PFSK-1 (cell line): ENCODE measurements around the gene MEF2D.

Source experiments
- FOXP2 ChIP-seq: optimal IDR thresholded peaks from 2 replicates; pipeline ENCODE3; 2011; ENCODE audit warnings: borderline replicate concordance, control low read depth, inconsistent platforms; ENCODE audit not compliant: insufficient read depth; ENCODE audit errors: extremely low read length, extremely low read depth
- POLR2AphosphoS5 ChIP-seq: IDR thresholded peaks from 2 replicates; pipeline ENCODE4 v1.6.1; 2012; ENCODE audit warnings: low read depth, mild to moderate bottlenecking, control low read depth, low read length, moderate library complexity
- SIN3A ChIP-seq: IDR thresholded peaks from 2 replicates; pipeline ENCODE4 v1.6.1; 2012; ENCODE audit warnings: mild to moderate bottlenecking, low read length, moderate library complexity, borderline replicate concordance; ENCODE audit not compliant: insufficient read depth
- TAF1 ChIP-seq: IDR thresholded peaks from 2 replicates; pipeline ENCODE4 v1.6.1; 2012; ENCODE audit warnings: low read length, control low read depth, borderline replicate concordance; ENCODE audit not compliant: insufficient read depth
- TF ChIP-seq, protein P1 (sequence below), 2 experiments: IDR thresholded peaks; 2 replicates each; pipeline versions ENCODE4 v1.6.1 to v1.8.0; 2011 to 2012; ENCODE audit warnings: low read depth in 2 of 2, low read length in 2 of 2, control low read depth in 1 of 2, inconsistent platforms in 1 of 2, mild to moderate bottlenecking in 1 of 2, moderate library complexity in 1 of 2; ENCODE audit not compliant: insufficient read depth in 1 of 2

The MEF2D gene

DNA sequence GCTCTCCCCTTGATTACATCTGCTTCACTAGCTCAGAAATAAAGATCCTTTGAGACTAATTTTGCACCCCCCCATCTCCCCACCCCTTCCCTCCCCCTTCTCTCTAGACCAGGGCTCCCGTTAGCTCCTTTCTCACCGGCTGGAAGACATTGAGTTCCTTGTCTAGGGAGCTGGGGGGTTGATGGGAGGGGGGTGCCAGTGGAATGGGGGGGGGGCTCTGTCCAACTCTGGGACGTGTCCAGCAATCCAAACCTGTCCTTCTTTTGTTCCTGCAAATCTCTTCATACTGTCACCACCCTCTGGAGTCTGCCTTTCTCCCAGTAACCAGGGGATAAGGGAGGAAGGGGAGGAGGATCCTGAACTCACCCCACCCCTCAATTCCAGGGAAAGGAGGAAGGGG is 69.7 kb downstream of the MEF2D start:
- TF ChIP-seq POLR2AphosphoS5 (no peak), TAF1 (no peak), FOXP2 (no peak), SIN3A (no peak)
- TF ChIP-seq, protein P1, sequence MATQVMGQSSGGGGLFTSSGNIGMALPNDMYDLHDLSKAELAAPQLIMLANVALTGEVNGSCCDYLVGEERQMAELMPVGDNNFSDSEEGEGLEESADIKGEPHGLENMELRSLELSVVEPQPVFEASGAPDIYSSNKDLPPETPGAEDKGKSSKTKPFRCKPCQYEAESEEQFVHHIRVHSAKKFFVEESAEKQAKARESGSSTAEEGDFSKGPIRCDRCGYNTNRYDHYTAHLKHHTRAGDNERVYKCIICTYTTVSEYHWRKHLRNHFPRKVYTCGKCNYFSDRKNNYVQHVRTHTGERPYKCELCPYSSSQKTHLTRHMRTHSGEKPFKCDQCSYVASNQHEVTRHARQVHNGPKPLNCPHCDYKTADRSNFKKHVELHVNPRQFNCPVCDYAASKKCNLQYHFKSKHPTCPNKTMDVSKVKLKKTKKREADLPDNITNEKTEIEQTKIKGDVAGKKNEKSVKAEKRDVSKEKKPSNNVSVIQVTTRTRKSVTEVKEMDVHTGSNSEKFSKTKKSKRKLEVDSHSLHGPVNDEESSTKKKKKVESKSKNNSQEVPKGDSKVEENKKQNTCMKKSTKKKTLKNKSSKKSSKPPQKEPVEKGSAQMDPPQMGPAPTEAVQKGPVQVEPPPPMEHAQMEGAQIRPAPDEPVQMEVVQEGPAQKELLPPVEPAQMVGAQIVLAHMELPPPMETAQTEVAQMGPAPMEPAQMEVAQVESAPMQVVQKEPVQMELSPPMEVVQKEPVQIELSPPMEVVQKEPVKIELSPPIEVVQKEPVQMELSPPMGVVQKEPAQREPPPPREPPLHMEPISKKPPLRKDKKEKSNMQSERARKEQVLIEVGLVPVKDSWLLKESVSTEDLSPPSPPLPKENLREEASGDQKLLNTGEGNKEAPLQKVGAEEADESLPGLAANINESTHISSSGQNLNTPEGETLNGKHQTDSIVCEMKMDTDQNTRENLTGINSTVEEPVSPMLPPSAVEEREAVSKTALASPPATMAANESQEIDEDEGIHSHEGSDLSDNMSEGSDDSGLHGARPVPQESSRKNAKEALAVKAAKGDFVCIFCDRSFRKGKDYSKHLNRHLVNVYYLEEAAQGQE (IDR thresholded peaks at IDR 0.05; ENCODE audit: insufficient read depth in 1 of 2, low read depth in 2 of 2, low read length in 2 of 2) = no peak

DNA sequence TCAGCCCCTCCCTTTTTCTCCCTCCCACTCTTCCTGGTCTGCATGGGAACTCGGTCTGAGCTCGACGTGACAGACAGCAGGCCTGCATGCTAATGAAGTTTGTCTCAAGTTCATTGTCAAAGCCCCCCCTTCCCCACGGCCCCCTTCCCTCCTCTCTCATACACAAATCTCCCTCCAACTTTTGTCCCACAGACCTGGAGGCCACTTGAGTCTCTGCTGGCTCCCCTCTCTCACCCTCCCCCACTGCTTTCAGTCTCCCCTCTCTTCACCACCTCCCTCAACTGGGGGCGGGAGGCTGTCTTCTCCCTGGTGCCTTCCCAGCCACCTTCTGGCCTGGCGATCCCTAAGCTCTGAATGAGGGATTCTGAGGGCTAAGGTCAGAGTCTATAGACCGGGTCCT is 70.3 kb downstream of the MEF2D start:
- no peak for TF ChIP-seq POLR2AphosphoS5
- TF ChIP-seq, protein P1 (IDR thresholded peaks at IDR 0.05; ENCODE audit: insufficient read depth in 1 of 2, low read depth in 2 of 2, low read length in 2 of 2) = no peak
- no peak for TF ChIP-seq TAF1
- no peak for TF ChIP-seq FOXP2
- no peak for TF ChIP-seq SIN3A

DNA sequence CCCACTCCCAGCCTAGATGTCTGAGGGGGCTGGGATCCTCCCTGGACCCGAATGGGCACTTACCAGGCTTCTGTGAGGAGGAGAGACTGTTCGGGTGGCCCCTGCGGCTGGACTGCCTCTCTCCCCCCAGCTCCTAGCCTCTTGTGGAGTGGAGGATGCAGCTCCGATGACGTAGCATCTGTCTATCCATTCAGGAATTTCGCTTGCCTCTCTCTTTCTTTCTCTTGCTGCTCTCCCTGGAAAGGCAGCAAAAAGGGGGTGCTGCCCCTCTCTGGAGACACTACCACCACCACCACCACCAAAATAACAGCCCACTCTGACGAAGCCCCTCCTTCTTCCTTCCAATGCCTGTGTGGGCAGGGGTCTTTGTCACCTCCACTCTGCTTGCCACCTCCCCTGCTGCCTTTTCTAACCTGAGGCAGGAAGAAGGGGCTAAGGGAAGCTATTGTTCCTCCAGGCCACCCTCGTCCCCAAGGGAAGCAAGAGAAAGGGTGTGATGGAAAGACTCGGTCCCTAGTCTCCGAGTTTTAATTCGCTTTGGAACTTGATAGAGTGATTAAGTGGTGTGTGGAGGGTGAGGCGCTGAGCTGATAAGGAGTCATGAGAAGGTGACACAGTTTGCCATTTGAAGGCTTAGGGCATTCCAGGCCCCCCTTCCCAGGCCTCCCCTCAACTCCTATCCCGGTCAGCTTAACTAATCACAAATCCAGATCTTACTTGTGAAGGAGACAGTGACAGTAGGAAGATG is 71.1 kb downstream of the MEF2D start:
- TF ChIP-seq TAF1 (no peak), POLR2AphosphoS5 (no peak), SIN3A (no peak)

DNA sequence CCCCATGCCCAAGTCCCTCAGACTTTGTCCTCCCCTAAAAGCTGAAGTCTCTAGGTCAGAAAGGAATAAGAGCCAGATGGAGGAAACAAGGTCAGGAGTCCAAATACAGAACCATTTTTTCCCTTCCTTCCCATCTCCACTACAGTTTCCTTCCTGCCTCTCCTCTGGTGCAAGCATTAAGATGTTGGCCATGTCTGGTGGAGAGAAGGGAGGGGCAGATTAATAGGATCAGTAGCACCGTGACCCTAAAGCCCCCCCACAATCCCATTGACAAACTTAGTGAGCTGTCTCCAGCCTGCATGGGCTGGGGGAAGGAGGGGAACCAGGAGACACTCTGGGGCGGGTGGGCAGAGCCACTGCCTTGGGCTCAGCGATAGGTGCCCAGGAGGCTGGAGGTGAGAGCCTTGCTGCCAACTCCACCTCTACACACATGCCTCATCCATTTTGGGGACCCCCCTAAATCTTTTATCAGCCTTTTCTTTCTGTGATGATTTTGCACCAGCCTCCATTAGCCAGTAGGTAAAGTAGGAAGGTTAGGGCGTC is 71.8 kb downstream of the MEF2D start:
- TF ChIP-seq POLR2AphosphoS5 (no peak), FOXP2 (no peak), SIN3A (no peak), TAF1 (no peak)
- TF ChIP-seq, protein P1 (IDR thresholded peaks at IDR 0.05; ENCODE audit: insufficient read depth in 1 of 2, low read depth in 2 of 2, low read length in 2 of 2) = no peak

DNA sequence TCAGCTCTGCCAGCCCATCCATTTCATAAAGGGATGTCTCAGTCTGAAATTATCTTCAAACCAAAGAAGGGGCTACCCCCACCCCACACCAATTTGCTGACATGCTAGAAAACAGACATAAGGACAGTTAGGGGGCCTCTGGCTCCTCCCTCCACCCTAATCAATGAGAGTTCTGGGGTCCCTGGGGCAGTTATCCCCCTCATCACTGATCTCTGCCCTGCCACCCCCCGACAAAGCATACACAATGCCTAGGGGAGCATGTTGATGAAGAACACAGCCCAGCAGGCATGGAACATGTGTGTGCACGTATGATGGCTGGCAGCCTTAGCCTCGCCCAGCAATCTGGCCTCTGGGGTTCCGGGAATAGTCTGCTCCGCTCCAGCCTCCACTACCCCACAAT is 72.6 kb downstream of the MEF2D start:
- TF ChIP-seq POLR2AphosphoS5 (no peak), SIN3A (no peak), TAF1 (no peak), FOXP2 (no peak)
- TF ChIP-seq, protein P1 (IDR thresholded peaks at IDR 0.05; ENCODE audit: insufficient read depth in 1 of 2, low read depth in 2 of 2, low read length in 2 of 2) = no peak
